ENCODE measurements around the gene MBP.

The MBP gene

GRCh38 chr18:77056344-77057005, 76.1 kb downstream of the MBP start:
- TF ChIP-seq CTCF (IDR thresholded peaks at IDR 0.05; ENCODE audit: insufficient read depth, low read length, missing control alignments) = no peak
- ChIA-PET POLR2A (no interaction called here), CTCF (interaction anchor here (1.3 to 3.1 kb wide), 6 partner anchors 10 to 254 kb away, joined by 3 to 23 read pairs (median 6); no protein-coding TSS in a partner anchor)

DNA sequence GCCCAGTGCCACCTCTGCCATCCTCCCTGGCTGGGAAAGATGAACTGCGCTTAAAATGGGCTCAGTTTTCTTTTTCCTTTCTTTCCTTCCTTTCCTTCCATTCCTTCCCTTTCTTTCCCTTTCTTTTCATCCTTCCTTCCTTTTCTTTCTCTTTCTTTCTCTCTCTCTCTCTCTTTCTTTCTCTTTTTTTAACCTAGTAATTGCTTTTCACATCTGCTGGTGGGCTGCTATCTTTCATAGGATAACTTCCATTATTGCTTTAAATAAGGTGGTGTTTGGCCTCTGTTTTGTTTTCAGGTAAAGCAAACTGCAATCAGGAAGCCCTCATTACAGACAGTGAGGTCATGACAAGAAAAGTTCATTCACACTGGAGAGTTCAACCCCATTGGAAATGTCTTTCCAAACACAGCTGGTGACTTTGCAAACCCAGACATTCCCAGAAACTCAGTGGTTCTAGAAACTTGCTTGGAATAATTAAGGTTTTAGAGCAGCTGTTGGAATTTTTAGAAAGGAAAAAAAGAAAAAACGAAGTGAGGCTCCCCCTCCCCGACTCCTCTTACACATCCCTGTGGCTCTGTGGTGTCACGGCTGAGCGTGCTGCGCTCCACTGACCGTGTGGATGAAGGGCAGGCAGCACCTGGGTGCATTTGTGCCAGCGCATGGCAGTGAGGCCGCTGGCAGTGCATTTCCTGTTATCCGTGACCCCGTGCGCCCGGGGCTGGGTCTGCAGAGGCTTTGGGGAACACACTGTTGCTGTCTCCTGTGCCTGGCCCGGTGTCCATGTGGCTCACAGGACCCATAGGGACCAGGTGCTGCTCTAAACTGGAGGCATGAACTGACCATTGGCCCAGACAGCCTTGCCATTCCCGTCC, 76.9 kb downstream of the MBP start:
- ChIA-PET POLR2A (no interaction called here), CTCF (interaction anchor here (0.6 to 3.1 kb wide), 11 partner anchors 10 to 253 kb away, joined by 3 to 23 read pairs (median 3); no protein-coding TSS in a partner anchor)
- H3K4me3 ChIP-seq (ENCODE audit: low read depth, low read length) = no peak overlapping the region
- TF ChIP-seq CTCF (IDR thresholded peaks at IDR 0.05; ENCODE audit: insufficient read depth, low read length, missing control alignments) = no peak
- DNase-seq (ENCODE audit: low read depth, low spot score) = no peak

More at GRCh38 chr18:77056344-77057005, 76.1 kb downstream of the MBP start:
- no peak for DNase-seq (ENCODE audit: low read depth, low spot score)
- H3K4me3 ChIP-seq (ENCODE audit: low read depth, low read length) = no peak overlapping the region

GRCh38 chr18:77054606-77055428, 77.8 kb downstream of the MBP start:
- ChIA-PET CTCF (interaction anchor here (0.6 to 3.1 kb wide), 13 partner anchors 9 to 252 kb away, joined by 3 to 23 read pairs (median 3); no protein-coding TSS in a partner anchor), POLR2A (no interaction called here)
- no peak overlapping the region for H3K4me3 ChIP-seq (ENCODE audit: low read depth, low read length)
- DNase-seq (ENCODE audit: low read depth, low spot score) = no peak
- TF ChIP-seq CTCF (IDR thresholded peaks at IDR 0.05; ENCODE audit: insufficient read depth, low read length, missing control alignments) = peak; percentile 81

- no peak for DNase-seq (ENCODE audit: low read depth, low spot score)
- no peak for TF ChIP-seq CTCF (IDR thresholded peaks at IDR 0.05; ENCODE audit: insufficient read depth, low read length, missing control alignments)
- ChIA-PET POLR2A (no interaction called here), CTCF (interaction anchor here (0.7 to 3.1 kb wide), 6 partner anchors 9 to 158 kb away, joined by 3 to 23 read pairs (median 4); no protein-coding TSS in a partner anchor)
- no peak overlapping the region for H3K4me3 ChIP-seq (ENCODE audit: low read depth, low read length)
Measured at GRCh38 chr18:77054288-77054605, 78.3 kb downstream of the MBP start.

GRCh38 chr18:77053616-77054287, 78.8 kb downstream of the MBP start:
- H3K4me3 ChIP-seq (ENCODE audit: low read depth, low read length) = no peak overlapping the region
- ChIA-PET CTCF (interaction anchor here (0.7 to 3.1 kb wide), 7 partner anchors 10 to 251 kb away, joined by 3 to 23 read pairs (median 4); no protein-coding TSS in a partner anchor), POLR2A (no interaction called here)

More at GRCh38 chr18:77053616-77054287, 78.8 kb downstream of the MBP start:
- TF ChIP-seq CTCF (IDR thresholded peaks at IDR 0.05; ENCODE audit: insufficient read depth, low read length, missing control alignments) = no peak
- DNase-seq (ENCODE audit: low read depth, low spot score) = no peak

Measured in AG04449 (cell line).